Lower leg skin (tissue), 3 donors: ENCODE results near the gene DISC1.

Source experiments
- CTCF ChIP-seq, 3 donors: fragments of 450-650 bp; IDR thresholded peaks; one replicate each; pipeline ENCODE4 v1.5.1; 2016; ENCODE audit warnings: antibody characterized with exemption in 3 of 3, mild to moderate bottlenecking in 3 of 3, moderate library complexity in 2 of 3
- POLR2A ChIP-seq, 2 donors: fragments of 450-650 bp; IDR thresholded peaks; one replicate each; pipeline ENCODE4 v1.6.1; 2016 to 2017; ENCODE audit warnings: antibody characterized with exemption in 2 of 2, mild to moderate bottlenecking in 1 of 2, moderate library complexity in 1 of 2

GRCh38 chr1:231676487-231676886, 49.9 kb downstream of the DISC1 start:
- TF ChIP-seq CTCF (IDR thresholded peaks at IDR 0.05) (no peak), POLR2A (IDR thresholded peaks at IDR 0.05) (no peak)
